ENCODE data around the gene LARP4. TPM values are rescaled to one million over a fixed set of nuclear protein-coding genes. Genes with fewer than 3 reads are reported as not detected.
"Not testable (repeated sequence)": the region's sequence is repeated elsewhere in the genome, so short reads cannot be mapped to it uniquely, and the experiment has no call there.

LARP4 gene
- total RNA-seq, 1 donor from 2014 or later = 117 TPM

DNA sequence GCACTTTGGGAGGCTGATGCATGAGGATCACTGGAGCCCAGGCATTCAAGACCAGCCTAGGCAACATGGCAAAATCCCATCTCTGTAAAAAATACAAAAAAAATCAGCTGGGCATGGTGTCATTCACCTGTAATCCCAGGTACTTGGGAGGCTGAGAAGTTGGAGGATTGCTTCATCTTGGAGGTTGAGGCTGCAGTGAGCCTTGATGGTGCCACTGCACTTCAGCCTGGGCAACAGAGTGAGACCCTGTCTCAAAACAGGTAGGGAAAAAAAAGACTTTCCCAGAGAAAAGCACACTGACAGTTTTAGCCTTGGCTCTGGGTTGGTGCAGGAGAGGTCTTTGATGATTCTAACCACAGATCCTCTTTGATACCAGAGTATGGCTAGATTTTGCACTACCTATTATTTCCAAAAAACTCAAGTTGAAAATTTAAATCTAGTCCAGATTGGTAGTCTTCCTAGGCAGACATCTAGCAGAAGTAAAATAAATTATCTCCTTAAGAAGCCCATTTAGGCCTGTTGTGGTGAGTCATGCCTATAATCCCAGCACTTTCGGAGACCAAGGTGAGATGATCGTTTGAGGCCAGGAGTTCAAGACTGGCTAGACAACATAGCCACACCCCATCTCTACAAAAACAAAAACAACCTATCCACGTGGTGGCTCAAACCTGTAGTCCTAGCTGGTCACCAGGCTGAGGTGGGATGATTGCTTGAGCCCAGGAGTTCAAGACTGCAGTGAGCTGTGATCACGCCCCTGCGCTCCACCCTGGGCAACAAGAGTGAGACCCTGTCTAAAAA lies 18.6 kb downstream of the LARP4 start:
- DNase-seq = no peak
- Mint-ChIP-seq H3K36me3 (ENCODE audit: low read depth) (peaks cover 21% of the 10 kb centered on the region), H3K27ac (no peak overlapping the region), H3K4me3 (no peak overlapping the region), H3K4me1 (peaks cover 18% of the 10 kb centered on the region), H3K27me3 (no peaks in the 10 kb centered on the region), H3K9me3 (no peaks in the 10 kb centered on the region)
- intact Hi-C loops (cut with micrococcal nuclease) = no loop called here

DNA sequence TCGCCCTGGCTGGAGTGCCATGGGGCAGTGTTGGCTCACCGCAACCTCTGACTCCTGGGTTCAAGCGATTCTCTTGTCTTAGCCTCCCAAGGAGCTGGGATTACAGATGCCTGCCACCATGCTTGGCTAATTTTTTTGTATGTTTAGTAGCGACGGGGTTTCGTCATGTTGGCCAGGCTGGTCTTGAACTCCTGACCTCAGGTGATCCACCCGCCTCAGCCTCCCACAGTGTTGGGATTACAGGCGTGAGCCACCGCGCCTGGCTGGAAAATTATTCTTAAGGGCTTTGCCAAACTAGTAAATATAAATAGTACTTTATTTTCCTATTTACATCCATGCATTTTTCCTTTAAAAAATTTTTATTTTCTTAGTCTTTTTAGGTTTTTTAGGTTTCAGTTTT lies 22.2 kb downstream of the LARP4 start:
- DNase-seq; H3K9me3 Mint-ChIP-seq; H3K27ac Mint-ChIP-seq; H3K4me3 Mint-ChIP-seq; intact Hi-C loops (cut with micrococcal nuclease); H3K27me3 Mint-ChIP-seq; H3K36me3 Mint-ChIP-seq (ENCODE audit: low read depth): not testable (repeated sequence)
- H3K4me1 Mint-ChIP-seq = peaks cover 25% of the 10 kb centered on the region

DNA sequence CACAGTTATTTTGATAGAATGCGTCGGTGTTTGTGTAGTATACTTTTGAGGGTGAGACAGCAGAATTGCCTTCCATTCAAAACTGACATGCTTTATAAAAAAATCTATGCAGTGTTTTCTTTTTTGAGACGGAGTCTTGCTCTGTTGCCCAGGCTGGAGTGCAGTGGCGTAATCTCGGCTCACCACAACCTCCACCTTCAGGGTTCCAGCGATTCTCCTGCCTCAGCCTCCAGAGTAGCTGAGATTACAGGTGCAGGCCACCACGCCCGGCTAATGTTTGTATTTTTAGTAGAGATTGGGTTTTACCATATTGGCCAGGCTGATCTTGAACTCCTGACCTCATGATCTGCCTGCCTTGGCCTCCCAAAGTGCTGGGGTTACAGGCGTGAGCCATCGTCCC lies 22.7 kb downstream of the LARP4 start:
- H3K27ac Mint-ChIP-seq; H3K27me3 Mint-ChIP-seq; H3K9me3 Mint-ChIP-seq; H3K36me3 Mint-ChIP-seq (ENCODE audit: low read depth); DNase-seq; H3K4me3 Mint-ChIP-seq; intact Hi-C loops (cut with micrococcal nuclease): not testable (repeated sequence)
- H3K4me1 Mint-ChIP-seq = peaks cover 24% of the 10 kb centered on the region

DNA sequence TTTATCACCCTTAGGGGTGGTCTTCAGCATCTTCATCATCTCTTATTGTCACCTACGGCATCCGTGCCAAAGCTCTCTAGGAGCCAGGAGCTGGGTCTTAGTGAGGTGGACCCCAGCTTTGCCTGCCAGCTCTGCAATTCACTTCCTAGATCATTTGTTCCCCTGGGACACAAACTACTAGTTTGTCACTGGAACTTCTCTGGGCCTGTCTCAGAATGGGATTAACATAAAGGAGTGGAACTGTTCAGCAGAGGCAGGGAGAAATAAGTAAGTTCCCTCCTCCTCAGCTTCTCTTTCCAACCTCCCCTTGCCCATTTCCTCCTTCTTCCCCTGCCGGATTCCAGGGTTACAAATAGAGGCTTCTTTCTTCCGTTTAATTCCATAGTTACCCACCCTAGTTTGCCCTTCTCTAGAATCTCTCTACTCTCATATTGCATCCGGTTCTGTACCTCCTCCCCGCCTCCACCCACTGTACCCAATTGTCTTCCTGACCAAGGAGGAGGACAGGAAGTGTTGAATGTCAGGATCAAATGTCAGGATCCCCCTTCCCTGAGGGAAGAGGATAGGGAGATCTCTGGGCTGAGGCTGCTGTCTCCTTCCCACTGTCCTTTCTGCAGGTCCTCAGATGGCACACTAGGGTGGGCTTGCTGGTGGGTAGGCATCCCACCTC lies 25.0 kb downstream of the LARP4 start:
- H3K36me3 Mint-ChIP-seq (ENCODE audit: low read depth) = peaks cover 18% of the 10 kb centered on the region
- no peak overlapping the region for H3K27ac Mint-ChIP-seq
- intact Hi-C loops (cut with micrococcal nuclease) = no loop called here

DNA sequence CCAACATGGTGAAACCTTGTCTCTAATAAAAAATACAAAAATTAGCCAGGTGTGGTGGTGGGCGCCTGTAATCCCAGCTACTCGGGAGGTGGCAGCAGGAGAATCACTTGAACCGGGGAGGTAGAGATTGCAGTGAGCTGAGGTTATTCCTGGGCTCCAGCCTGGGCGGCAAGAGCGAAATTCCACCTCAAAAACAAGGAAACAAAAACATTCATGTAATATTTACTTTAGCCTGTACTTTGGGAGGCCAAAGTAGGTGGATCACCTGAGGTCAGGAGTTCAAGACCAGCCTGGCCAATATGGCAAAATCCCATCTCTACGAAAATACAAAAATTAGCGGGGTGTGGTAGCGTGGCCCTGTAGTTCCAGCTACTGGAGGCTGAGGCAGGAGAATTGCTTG lies 31.0 kb downstream of the LARP4 start:
- H3K4me3 Mint-ChIP-seq; DNase-seq; H3K27ac Mint-ChIP-seq; H3K9me3 Mint-ChIP-seq; intact Hi-C loops (cut with micrococcal nuclease); H3K27me3 Mint-ChIP-seq; H3K4me1 Mint-ChIP-seq: not testable (repeated sequence)
- peaks cover 55% of the 10 kb centered on the region for H3K36me3 Mint-ChIP-seq (ENCODE audit: low read depth)

More for the DNA sequence above, 25.0 kb downstream of the LARP4 start:
- H3K4me3 Mint-ChIP-seq = no peak overlapping the region
- no peaks in the 10 kb centered on the region for H3K27me3 Mint-ChIP-seq
- DNase-seq = no peak
- H3K9me3 Mint-ChIP-seq = no peaks in the 10 kb centered on the region
- peaks cover 12% of the 10 kb centered on the region for H3K4me1 Mint-ChIP-seq

DNA sequence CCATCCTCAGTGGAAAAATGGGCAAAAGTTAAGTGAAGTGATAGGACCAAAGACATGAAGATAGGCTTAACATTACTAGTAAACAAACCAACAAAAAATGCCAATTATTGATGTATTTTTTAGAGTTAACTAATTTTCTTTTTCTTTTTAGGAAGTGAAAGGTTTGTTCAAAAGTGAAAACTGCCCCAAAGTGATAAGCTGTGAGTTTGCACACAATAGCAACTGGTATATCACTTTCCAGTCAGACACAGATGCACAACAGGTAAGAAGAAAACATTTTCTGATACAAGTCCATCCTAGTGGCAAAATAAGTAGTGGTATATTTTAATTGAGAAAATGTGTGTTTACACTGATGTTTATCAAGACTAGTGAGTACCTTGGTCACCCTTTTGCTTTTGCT lies 39.6 kb downstream of the LARP4 start:
- DNase-seq = no peak
- Mint-ChIP-seq H3K27ac (no peak overlapping the region), H3K9me3 (no peaks in the 10 kb centered on the region), H3K36me3 (ENCODE audit: low read depth) (peaks cover 64% of the 10 kb centered on the region), H3K4me1 (peaks cover 12% of the 10 kb centered on the region), H3K4me3 (no peak overlapping the region), H3K27me3 (no peaks in the 10 kb centered on the region)
- intact Hi-C loops (cut with micrococcal nuclease) = no loop called here

DNA sequence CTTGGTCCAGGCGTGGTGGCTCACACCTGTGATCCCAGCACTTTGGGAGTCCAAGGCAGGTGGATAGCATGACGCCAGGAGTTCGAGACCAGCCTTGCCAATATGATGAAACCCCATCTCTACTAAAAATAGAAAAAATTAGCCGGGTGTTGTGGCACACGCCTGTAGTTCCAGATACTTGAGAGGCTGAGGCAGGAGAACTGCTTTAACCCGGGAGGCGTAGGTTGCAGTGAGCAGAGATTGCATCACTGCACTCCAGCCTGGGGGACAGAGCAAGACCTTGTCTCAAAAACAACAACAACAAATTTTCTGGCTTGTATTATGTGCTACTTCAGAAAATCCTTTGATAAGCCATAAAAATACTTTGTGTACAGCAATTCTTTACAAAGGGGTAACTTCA lies 41.1 kb downstream of the LARP4 start:
- peaks cover 57% of the 10 kb centered on the region for H3K36me3 Mint-ChIP-seq (ENCODE audit: low read depth)
- no peak overlapping the region for H3K4me3 Mint-ChIP-seq
- peaks cover 12% of the 10 kb centered on the region for H3K4me1 Mint-ChIP-seq
- intact Hi-C loops (cut with micrococcal nuclease) = no loop called here
- no peaks in the 10 kb centered on the region for H3K9me3 Mint-ChIP-seq
- no peak for DNase-seq
- no peaks in the 10 kb centered on the region for H3K27me3 Mint-ChIP-seq
- peak overlapping the region; percentile 29 for H3K27ac Mint-ChIP-seq

DNA sequence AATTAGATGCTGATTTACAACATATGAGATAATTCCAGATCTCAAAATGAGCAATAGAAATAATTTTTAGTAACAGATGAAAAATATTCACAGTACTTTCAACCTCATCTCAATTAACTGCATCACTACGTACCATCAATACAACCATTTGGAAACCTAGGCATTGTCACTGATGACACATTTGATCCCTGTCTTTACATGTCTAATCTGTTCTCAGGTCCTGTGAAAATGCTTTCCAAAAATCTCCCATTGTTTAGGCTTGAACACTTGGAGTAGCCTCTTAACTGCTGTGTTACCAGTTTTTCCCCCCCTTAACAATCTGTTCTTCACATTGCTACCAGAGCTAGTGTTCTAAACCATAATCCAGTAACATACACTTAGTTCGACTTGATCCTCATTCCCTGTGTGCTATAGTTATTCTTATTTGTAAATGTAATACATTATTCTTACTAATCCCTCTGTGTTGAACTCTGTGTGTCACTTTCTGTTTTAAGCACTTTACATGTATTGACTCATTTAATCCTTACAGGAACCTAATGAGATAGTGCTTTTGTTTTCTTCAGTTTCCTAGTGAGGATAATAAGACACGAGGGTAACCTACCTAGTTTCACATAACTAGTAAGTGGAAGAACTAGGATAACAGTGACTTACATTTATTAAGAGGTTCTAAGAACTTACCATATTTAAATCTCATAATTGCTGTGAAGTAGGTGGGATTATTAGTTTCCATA lies 41.7 kb downstream of the LARP4 start:
- intact Hi-C loops (cut with micrococcal nuclease) = no loop called here

DNA sequence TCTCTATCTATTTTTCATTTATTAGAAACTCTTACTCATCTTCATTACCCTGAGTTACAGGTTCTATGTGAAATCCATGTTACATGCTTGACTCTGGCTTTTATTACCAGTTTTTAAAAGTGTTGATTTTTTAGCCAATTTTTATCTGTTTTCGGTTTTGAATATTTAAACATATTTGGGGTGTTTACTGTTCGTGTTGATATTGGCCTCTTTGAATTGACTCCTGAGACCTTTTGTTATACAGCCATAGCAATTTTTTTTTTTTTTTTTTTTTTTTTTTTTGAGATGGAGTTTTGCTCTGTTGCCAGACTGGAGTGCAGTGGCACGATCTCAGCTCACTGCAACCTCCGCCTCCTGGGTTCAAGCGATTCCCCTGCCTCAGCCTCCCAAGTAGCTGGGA lies 49.0 kb downstream of the LARP4 start:
- H3K27me3 Mint-ChIP-seq; intact Hi-C loops (cut with micrococcal nuclease); H3K4me3 Mint-ChIP-seq; H3K4me1 Mint-ChIP-seq; H3K9me3 Mint-ChIP-seq; DNase-seq; H3K27ac Mint-ChIP-seq: not testable (repeated sequence)
- H3K36me3 Mint-ChIP-seq (ENCODE audit: low read depth) = peaks cover 51% of the 10 kb centered on the region

More for the DNA sequence above, 41.7 kb downstream of the LARP4 start:
- H3K27ac Mint-ChIP-seq = peak overlapping the region; percentile 78
- no peaks in the 10 kb centered on the region for H3K27me3 Mint-ChIP-seq
- peaks cover 58% of the 10 kb centered on the region for H3K36me3 Mint-ChIP-seq (ENCODE audit: low read depth)
- DNase-seq = no peak
- peaks cover 12% of the 10 kb centered on the region for H3K4me1 Mint-ChIP-seq
- no peak overlapping the region for H3K4me3 Mint-ChIP-seq
- H3K9me3 Mint-ChIP-seq = no peaks in the 10 kb centered on the region

DNA sequence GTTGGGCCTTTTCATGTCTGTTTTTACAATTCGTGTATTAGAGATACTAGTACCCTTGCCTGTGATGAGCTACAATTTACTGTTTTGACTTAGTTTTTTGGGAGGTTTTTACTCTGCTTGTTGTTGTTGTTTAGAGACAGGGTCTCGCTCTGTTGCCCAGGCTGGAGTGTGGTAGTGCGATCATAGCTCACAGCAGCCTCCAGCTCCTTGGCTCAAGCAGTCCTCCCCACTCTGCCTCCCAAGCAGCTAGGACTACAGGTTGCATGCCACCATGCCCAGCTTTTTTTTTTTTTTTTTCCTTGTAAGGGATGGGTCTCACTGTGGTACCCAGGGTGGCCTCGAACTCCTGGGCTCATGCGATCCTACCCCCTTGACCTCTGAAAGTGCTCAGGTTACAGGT lies 52.1 kb downstream of the LARP4 start:
- peaks cover 50% of the 10 kb centered on the region for H3K36me3 Mint-ChIP-seq (ENCODE audit: low read depth)
- intact Hi-C loops (cut with micrococcal nuclease) = no loop called here
- H3K9me3 Mint-ChIP-seq = no peaks in the 10 kb centered on the region
- H3K27me3 Mint-ChIP-seq = no peaks in the 10 kb centered on the region
- no peaks in the 10 kb centered on the region for H3K4me1 Mint-ChIP-seq
- no peak overlapping the region for H3K4me3 Mint-ChIP-seq
- DNase-seq = no peak
- no peak overlapping the region for H3K27ac Mint-ChIP-seq

DNA sequence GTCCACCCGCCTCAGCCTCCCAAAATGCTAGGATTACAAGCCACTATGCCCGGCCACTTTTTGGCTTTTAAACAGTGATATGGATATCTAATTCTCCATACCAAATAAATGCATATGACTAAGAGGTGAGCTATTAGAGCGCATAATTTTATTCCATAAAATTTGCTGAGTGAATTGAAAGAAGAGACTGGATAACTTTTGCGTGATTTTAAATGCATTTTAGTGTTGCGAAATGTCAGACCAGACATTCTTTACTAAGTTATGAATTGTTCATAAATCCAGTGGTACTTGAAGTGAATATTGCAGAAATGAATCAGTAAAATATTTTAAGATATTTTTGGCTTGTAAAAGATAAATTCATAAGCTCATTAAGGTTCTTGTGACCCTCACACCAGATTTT lies 53.2 kb downstream of the LARP4 start:
- no peaks in the 10 kb centered on the region for H3K4me1 Mint-ChIP-seq
- no peaks in the 10 kb centered on the region for H3K27me3 Mint-ChIP-seq
- H3K9me3 Mint-ChIP-seq = no peaks in the 10 kb centered on the region
- intact Hi-C loops (cut with micrococcal nuclease) = no loop called here
- no peak overlapping the region for H3K4me3 Mint-ChIP-seq
- no peak for DNase-seq
- H3K36me3 Mint-ChIP-seq (ENCODE audit: low read depth) = peaks cover 48% of the 10 kb centered on the region
- H3K27ac Mint-ChIP-seq = no peak overlapping the region

DNA sequence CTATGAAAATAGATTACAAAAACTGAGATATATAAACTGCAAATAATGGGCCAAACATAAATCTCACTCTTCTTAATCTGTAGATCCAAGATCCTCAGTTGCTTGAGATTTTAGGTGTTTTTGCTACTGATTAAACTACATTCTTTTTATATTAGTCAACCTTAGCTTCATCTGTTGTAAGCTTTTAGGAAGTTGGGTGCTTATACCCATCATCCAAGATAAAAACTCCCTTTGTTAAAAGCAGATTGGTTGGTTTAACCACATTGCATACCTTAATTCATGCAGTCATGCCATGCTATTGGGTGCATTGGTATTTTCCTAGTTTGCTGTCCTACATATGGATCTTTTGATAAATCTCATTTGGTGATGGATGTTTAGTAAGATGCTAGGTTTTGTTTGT lies 57.9 kb downstream of the LARP4 start:
- Mint-ChIP-seq H3K4me1 (no peaks in the 10 kb centered on the region), H3K36me3 (ENCODE audit: low read depth) (peaks cover 58% of the 10 kb centered on the region), H3K27ac (no peak overlapping the region), H3K27me3 (no peaks in the 10 kb centered on the region), H3K4me3 (no peak overlapping the region), H3K9me3 (no peaks in the 10 kb centered on the region)
- no peak for DNase-seq
- intact Hi-C loops (cut with micrococcal nuclease) = no loop called here

DNA sequence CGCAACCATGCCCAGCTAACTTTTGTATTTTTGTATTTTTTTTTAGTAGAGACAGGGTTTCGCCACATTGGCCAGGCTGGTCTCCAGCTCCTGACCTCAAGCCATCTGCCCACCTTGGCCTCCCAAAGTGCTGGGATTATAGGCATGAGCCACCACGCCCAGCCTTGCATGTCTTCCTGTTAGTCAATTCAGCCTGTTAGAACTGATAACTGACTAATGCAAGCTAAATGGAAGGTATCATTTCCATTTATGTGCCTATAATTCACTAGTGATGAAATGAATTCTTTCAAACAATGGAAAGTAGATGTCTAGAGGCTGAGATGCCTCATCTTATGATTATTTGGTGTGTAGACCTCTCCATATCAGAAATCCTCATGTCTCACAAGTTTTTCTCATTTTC lies 66.8 kb downstream of the LARP4 start:
- Mint-ChIP-seq H3K36me3 (ENCODE audit: low read depth) (peaks cover 60% of the 10 kb centered on the region), H3K4me1 (no peaks in the 10 kb centered on the region), H3K9me3 (no peaks in the 10 kb centered on the region), H3K27ac (no peak overlapping the region), H3K4me3 (no peak overlapping the region), H3K27me3 (no peaks in the 10 kb centered on the region)
- intact Hi-C loops (cut with micrococcal nuclease) = no loop called here
- DNase-seq = no peak

DNA sequence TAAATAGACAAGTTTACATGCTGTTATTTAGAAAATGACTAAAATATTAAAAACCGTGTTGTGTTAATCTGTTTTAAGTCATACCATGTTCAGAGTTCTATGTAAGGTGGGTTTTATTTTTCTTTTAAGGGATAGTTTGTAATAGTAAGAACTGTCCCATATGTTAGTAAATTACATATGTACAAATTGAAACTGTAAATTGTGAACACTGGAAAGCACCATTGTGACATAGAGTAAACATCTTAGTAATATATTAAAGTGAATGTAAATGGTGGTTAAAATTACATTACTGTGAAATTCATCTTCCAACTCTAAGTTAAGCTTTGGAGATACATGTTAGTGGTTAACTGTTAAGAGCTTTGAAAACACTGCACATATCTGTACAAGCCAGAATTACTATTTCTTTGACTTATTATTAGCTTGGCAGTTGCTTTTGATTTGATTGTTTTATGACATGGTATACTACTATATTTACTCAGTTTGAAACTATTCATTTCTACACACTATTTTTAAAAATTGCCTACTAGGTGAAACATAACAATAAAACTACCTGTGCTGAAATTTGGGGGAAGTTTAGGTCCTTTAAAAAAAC lies 76.7 kb downstream of the LARP4 start:
- Mint-ChIP-seq H3K4me1 (no peaks in the 10 kb centered on the region), H3K36me3 (ENCODE audit: low read depth) (peaks cover 45% of the 10 kb centered on the region), H3K4me3 (no peak overlapping the region), H3K27me3 (no peaks in the 10 kb centered on the region), H3K27ac (no peak overlapping the region), H3K9me3 (no peaks in the 10 kb centered on the region)
- intact Hi-C loops (cut with micrococcal nuclease) = no loop called here
- no peak for DNase-seq
